ENCODE measurements around the gene FOXP3.

DNA sequence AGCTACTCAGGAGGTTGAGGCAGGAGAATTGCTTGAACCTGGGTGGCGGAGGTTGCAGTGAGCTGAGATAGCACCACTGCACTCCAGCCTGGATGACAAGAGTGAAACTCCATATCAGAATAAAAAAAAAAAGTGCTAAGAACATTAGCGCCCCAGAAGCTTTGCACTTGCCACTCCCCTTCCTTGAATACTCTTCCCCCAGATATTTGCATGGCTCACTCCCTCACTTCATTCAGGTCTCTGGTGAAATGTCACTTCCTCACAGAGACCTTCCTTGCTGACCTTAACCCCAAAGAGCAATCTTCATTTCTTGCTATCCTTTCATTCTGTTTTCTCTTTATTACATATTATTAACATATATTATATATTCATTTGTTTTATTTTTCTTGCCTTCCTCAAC lies 42.6 kb downstream of the FOXP3 start:
- TF ChIP-seq CTCF (conservative IDR thresholded peaks at IDR 0.05 in 1 of 2, IDR thresholded peaks at IDR 0.05 in 1 of 2; ENCODE audit: low read depth in 1 of 2, low read length in 2 of 2) (no peak), EZH2 (IDR thresholded peaks at IDR 0.05; ENCODE audit: low read length, missing control alignments) (no peak)
